Activated CD8-positive, alpha-beta T cell treated with anti-CD3 and anti-CD28 coated beads, Interleukin-2, amount 10 ng/mL, durations not matched to agents 7 days and 5 days (primary cell): ENCODE measurements around the gene GPC6. TPM values are rescaled to one million over a fixed set of nuclear protein-coding genes. Genes with fewer than 3 reads are reported as not detected.

ENCODE experiments used
- ATAC-seq: fragments of 150-1000 bp; cut with Tn5 transposase; one replicate; pipeline ENCODE4 v1.10.0; 2021; ENCODE audit warnings: moderate library complexity
- CTCF ChIA-PET: fragments of 350-600 bp; sonication (Branson Sonifier 250); formaldehyde crosslinking; loops from one replicate; lab custom pipeline; 2021; ENCODE audit warnings: antibody characterized with exemption; lab: Charles Lee
- POLR2A ChIA-PET: fragments of 350-600 bp; sonication (Branson Sonifier 250); formaldehyde crosslinking; loops from one replicate; lab custom pipeline; 2021; ENCODE audit warnings: antibody characterized with exemption; lab: Charles Lee
- DNase-seq: peaks from one replicate; pipeline ENCODE4 v3.0.0-alpha.2; 2020
- H3K27ac Mint-ChIP-seq: one replicate; pipeline ENCODE4 v1.8.0; 2021; ENCODE audit warnings: mild to moderate bottlenecking, mixed read lengths
- H3K27me3 Mint-ChIP-seq: one replicate; pipeline ENCODE4 v1.8.0; 2021; ENCODE audit warnings: low read depth, mixed read lengths
- H3K36me3 Mint-ChIP-seq: one replicate; pipeline ENCODE4 v1.8.0; 2021; ENCODE audit warnings: low read depth, mixed read lengths
- H3K4me1 Mint-ChIP-seq: one replicate; pipeline ENCODE4 v1.8.0; 2021; ENCODE audit warnings: low read depth, mixed read lengths
- H3K4me3 Mint-ChIP-seq: one replicate; pipeline ENCODE4 v1.8.0; 2021; ENCODE audit warnings: mild to moderate bottlenecking, mixed read lengths
- H3K9me3 Mint-ChIP-seq: one replicate; pipeline ENCODE4 v1.8.0; 2022; ENCODE audit warnings: mixed read lengths; ENCODE audit not compliant: insufficient read depth
- total RNA-seq, 2 experiments: library from RNA; stranded (reverse); gene quantifications; one replicate each; pipeline ENCODE4 v1.2.3, GENCODE V29; 2021

Gene GPC6
- total RNA-seq, 2 experiments from 2014 or later: not detected

DNA sequence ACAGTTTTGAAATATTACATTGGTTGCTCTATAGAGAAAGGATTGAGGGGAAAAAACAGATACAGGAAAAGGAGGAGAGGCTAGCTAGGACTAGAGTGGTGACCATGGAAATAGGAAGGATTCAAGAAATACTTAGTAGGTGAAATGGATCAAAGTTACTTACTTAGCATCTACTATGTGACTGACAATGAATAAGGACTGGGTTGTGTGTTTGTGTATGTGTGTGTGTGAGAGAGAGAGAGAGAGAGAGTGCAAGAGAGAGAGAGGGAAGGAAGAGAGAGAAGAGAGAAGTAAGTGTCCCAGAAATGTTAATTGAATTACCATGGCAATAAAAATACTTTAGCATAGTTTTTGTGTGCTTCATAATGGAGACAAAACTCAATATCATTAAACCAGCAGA, 7.9 kb downstream of the GPC6 start:
- Mint-ChIP-seq H3K4me1 (no peaks in the 10 kb centered on the region), H3K36me3 (no peaks in the 10 kb centered on the region), H3K27me3 (peaks cover 4% of the 10 kb centered on the region), H3K4me3 (no peak overlapping the region), H3K9me3 (peaks cover 9% of the 10 kb centered on the region), H3K27ac (no peak overlapping the region)
- ATAC-seq: no peak
- no peak for DNase-seq
- ChIA-PET CTCF (no interaction called here), POLR2A (no interaction called here)

DNA sequence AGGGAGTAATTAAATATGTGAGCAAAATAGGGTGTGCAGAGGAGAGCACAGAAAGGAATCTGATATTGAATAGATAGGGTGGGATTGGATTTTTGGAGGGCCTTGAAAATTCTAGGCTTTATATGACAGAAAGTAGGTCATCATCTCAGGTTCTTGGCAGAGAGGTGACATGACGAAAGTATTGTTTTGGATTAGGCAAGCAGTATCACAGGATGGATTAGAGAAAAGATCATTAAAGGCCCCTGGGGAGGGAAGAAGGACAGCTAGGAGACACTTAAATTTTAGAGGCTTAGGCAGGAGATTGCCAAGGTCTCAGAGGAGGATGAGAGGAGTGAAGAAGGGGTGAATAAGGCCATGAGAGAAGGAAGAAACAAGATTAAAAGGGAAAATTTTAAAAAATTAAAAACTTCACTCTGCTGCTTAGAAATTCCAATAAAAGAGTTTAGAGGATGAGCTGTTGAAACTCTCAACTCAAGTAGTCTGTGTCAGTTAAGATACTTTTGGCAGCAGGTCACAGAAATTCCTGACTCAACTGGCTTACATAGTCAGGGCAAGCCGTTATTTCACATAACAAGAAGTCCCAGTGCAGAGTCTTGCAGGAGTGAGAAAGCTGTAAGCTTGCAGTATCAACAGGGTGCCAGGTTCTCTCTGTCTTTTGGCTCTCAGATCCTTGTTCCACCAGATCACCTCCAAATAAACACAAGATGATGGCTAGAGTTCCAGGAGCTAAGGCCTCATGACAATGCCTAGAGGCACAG, 8.8 kb downstream of the GPC6 start:
- no peak for DNase-seq
- no peaks in the 10 kb centered on the region for H3K4me1 Mint-ChIP-seq
- no peak overlapping the region for H3K4me3 Mint-ChIP-seq
- H3K9me3 Mint-ChIP-seq: peaks cover 17% of the 10 kb centered on the region
- H3K36me3 Mint-ChIP-seq: no peaks in the 10 kb centered on the region
- ATAC-seq: no peak
- POLR2A ChIA-PET: no interaction called here
- no peak overlapping the region for H3K27ac Mint-ChIP-seq
- no peaks in the 10 kb centered on the region for H3K27me3 Mint-ChIP-seq
- CTCF ChIA-PET: no interaction called here

DNA sequence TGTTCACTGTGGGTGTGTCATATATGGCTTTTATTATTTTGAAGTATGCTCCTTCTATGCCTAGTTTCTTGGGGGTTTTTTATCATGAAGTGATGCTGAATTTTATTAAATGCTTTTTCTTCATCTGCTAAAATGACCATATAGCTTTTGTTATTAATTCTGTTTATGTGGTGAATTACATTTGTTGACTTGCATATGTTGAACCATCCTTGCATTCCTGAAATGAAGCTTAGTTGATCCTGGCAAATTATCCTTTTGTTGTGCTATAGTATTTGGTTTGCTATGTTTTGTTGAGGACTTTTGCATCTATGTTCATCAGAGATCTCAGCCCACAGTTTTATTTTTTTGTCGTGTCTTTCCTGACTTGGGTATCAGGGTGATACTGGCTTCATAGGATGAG, 12.1 kb downstream of the GPC6 start:
- Mint-ChIP-seq H3K9me3 (peaks cover 17% of the 10 kb centered on the region), H3K36me3 (no peaks in the 10 kb centered on the region), H3K4me1 (no peaks in the 10 kb centered on the region), H3K27ac (no peak overlapping the region), H3K4me3 (no peak overlapping the region), H3K27me3 (no peaks in the 10 kb centered on the region)
- ATAC-seq: no peak
- POLR2A ChIA-PET: no interaction called here
- no peak for DNase-seq
- CTCF ChIA-PET: no interaction called here

DNA sequence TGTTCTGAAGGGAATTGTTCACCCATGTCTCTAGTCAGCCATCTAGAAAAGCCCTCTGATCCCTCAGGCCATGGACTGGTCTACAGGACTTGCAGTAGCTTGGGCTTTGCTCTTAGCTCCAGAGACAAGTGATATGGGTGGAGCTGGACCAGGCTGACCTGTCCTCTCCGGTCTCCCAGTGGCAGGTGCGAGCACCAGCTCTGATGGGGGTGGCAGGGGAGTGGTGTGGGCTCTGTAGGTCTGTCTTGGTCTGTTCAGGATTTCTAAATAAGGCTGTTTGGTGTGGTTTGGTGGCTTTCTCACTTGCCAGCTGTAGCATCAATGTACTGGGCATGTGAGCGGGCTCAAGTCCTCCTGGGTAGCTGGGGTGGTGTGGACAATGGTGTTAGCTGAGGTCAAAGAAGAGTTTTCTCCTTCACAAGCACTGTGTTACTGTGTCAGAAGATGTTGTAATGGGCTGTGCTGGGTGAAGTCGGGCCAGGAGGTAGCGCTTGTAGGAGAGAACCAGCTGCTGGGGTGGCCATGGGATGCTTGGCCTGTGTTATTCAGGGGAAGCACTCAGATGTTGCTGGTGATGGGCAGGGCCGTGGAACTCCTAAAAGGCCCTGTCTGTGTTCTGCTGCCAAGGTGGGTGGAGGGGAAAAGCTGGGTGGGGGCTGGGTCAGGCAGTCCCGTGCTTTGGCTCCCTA, 16.9 kb downstream of the GPC6 start:
- CTCF ChIA-PET: no interaction called here
- H3K27ac Mint-ChIP-seq: no peak overlapping the region

DNA sequence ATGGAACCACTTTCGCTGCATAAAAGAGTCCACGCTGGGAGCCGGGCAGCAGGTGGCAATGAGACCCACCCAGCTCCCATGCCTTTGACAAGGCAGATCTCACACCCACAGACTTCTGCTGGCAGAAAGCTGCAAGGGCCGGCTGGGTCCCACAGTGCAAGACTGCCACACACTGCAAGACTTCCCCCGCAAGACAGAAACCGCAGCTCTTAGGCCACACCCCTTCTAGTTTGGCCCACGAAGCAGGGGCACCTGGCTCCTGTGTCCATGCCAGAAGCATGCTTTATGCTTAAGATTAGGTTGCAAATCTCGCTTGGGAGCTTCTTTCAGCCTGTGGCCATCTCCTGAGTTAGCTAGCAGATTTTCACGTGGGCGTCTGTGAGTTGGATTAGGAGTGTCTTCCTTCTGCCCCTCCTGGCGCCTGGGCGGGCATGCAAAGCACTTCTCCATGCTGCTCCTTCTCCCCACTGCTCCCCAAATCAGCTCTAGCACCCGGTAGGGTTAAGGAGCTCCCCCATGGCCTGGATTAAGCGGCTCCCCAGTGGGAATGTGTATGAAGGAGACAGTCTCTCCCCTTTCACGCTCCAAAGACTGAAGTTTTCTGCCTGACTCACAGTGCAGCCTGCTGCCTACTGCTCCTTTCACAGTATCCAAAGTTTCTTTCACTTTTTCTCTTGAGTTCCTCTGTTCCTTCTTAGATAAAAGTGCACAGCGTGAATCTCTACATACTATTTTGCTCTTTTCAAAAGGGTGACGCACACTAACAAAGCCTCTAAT, 17.7 kb downstream of the GPC6 start:
- Mint-ChIP-seq H3K9me3 (peaks cover 8% of the 10 kb centered on the region), H3K4me3 (no peak overlapping the region), H3K27me3 (no peaks in the 10 kb centered on the region), H3K36me3 (no peaks in the 10 kb centered on the region), H3K27ac (no peak overlapping the region), H3K4me1 (no peaks in the 10 kb centered on the region)
- POLR2A ChIA-PET: no interaction called here
- no peak for ATAC-seq
- CTCF ChIA-PET: no interaction called here
- DNase-seq: no peak

More for the DNA sequence above, 16.9 kb downstream of the GPC6 start:
- Mint-ChIP-seq H3K9me3 (peaks cover 15% of the 10 kb centered on the region), H3K36me3 (no peaks in the 10 kb centered on the region), H3K4me3 (no peak overlapping the region), H3K27me3 (no peaks in the 10 kb centered on the region), H3K4me1 (no peaks in the 10 kb centered on the region)
- POLR2A ChIA-PET: no interaction called here
- ATAC-seq: no peak
- no peak for DNase-seq

DNA sequence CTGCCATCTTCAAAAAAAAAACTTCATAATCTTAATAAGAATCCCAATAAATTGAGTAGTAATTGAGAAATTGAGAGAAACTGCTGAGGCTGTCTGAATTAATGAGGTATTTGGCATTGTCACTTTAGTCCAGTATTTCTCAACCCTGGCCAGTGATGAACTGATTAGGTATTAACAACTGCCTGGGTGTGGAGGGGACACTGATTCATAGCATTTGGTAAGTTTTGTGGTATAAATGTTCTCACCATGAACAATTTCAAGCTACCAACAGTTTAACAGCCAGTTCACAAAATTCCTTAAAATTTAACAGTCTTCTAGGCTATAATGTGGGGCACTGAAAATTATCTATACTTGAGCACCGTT, 18.3 kb downstream of the GPC6 start:
- Mint-ChIP-seq H3K27me3 (no peaks in the 10 kb centered on the region), H3K27ac (no peak overlapping the region), H3K4me1 (no peaks in the 10 kb centered on the region), H3K36me3 (no peaks in the 10 kb centered on the region), H3K9me3 (peaks cover 3% of the 10 kb centered on the region), H3K4me3 (no peak overlapping the region)
- POLR2A ChIA-PET: no interaction called here
- CTCF ChIA-PET: no interaction called here
- DNase-seq (no peak), ATAC-seq (no peak)

DNA sequence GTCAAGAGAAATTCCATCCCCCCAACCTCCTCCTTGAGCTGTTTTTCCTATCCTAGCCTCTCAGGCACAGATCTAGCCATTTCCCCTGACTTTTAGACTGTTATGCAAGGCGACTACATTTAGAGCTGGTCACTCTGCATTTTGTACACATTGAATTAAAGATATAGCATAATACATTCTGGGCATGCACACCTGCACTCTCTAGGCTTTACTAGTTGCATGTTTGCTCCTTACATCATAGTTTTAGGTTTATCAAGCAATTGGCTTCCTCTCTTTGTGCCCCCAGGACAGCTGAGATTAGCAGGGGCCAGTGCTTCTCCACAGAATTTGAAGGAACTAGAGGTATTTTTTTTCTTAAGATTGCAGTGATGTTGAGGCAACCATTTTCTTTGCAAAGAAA, 19.5 kb downstream of the GPC6 start:
- CTCF ChIA-PET: no interaction called here
- H3K27ac Mint-ChIP-seq: no peak overlapping the region

DNA sequence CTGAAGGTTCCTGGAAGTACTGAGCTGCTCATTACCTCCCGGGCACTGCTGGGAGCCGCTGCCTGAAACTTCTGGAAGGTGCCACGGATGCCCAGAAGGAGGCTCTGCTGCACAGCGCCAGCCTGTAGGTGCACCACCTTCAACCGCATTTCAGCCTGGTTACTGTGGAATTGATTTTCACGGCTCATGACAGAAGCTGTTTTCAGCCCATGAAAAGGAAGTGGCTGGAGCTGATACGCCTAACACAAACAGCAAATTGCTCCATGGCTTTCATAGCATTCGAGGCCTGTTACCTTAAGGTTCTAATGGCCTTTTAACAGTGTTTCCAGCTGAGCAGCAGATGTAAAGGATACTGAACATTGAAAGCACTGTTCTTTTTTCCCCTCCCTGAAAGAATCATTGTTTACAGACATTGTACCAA, 22.0 kb downstream of the GPC6 start:
- ATAC-seq: no peak

More for the DNA sequence above, 19.5 kb downstream of the GPC6 start:
- no peaks in the 10 kb centered on the region for H3K9me3 Mint-ChIP-seq
- POLR2A ChIA-PET: interaction anchor here (0.7 kb wide), 1 partner anchor 157 kb away, joined by 3 read pairs; no protein-coding TSS in a partner anchor
- no peak for DNase-seq
- no peak for ATAC-seq
- H3K4me3 Mint-ChIP-seq: no peak overlapping the region
- no peaks in the 10 kb centered on the region for H3K36me3 Mint-ChIP-seq
- no peaks in the 10 kb centered on the region for H3K27me3 Mint-ChIP-seq
- no peaks in the 10 kb centered on the region for H3K4me1 Mint-ChIP-seq

DNA sequence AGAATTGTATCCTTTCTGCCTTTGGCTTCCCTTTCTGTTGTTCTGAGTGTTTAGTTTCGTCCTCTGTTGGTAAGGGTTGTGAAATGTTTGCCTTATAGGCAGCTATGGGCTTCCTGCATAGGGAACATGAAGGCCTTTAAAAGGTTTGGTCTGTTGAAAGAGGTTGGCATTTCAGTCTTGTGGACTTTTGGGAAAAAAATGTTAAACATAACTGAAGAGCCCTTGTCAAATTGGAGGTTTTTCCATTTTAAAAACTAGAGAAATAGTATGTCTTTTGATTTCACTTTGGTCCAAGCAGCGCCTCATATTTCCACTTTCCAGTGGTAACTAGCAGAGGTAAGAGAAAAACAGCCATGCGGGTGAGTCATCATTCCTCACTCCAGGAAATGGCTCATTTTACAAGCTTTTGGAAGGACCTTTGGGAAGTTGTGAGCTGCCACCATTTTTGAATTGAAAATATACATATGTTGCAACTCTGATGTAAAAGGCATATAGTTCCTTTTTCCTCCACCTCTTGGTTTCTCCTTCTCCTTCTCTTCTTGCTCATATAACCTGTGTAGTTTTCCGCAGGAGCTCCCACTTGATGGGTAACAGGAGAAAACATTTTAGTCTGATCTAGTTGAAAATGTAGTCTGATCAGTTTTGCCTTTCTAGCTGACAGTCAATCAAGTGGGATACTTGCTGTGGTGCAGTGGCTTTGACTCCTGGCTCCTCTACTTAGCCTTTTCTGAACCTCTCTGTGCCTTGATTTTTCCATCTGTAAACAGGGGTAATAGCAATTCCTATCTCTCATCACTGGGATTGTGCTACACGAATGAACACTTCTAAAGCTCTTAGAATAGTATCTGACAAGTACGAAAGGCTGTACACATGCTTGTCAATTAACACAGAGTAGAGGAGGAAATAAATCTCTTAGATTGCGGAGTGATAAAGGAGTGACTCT, 23.0 kb downstream of the GPC6 start:
- Mint-ChIP-seq H3K4me3 (no peak overlapping the region), H3K4me1 (no peaks in the 10 kb centered on the region), H3K27me3 (no peaks in the 10 kb centered on the region), H3K36me3 (no peaks in the 10 kb centered on the region), H3K27ac (no peak overlapping the region), H3K9me3 (no peaks in the 10 kb centered on the region)
- ChIA-PET POLR2A (no interaction called here), CTCF (no interaction called here)
- DNase-seq (no peak), ATAC-seq (no peak)

More for the DNA sequence above, 22.0 kb downstream of the GPC6 start:
- no peaks in the 10 kb centered on the region for H3K4me1 Mint-ChIP-seq
- no peaks in the 10 kb centered on the region for H3K27me3 Mint-ChIP-seq
- no peaks in the 10 kb centered on the region for H3K36me3 Mint-ChIP-seq
- ChIA-PET POLR2A (no interaction called here), CTCF (no interaction called here)
- DNase-seq: no peak
- no peak overlapping the region for H3K27ac Mint-ChIP-seq
- H3K4me3 Mint-ChIP-seq: no peak overlapping the region
- H3K9me3 Mint-ChIP-seq: no peaks in the 10 kb centered on the region

DNA sequence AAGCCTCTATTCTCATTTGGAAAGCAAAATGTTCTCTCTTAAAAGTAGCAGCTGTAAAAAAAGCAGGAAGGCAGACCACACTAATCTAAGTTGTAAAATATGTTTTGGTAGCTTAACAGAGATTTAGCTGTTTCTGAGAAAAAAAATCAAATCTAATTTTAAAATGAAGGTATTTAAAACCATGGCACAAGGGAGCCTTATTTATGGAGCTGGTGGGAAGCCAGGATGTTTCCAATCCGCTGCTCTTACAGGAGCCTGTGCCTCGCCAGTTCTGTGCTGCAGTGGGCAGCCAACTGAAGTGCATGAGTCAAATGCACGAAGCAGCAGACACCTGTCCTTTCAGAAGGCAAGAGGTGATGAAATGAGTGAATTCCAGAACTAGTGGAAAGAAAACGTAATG, 28.2 kb downstream of the GPC6 start:
- ChIA-PET CTCF (no interaction called here), POLR2A (no interaction called here)
- H3K27me3 Mint-ChIP-seq: no peaks in the 10 kb centered on the region

DNA sequence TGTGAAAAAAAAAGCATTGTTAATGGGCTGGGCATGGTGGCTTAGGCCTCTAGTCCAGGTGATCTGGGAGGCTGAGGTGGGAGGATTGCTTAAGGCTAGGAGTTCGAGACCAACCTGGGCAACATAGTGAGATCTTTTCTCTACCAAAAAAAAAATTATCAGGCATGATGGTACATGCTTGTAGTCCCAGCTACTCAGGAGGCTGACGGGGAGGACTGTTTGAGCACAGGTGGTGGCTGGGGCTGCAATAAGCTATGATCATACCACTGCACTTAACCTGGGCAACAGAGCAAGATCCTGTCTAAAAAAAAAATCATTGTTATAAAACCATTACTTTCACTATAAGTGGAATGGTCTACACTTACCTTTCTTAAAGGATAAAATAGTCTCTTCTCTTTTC, 30.4 kb downstream of the GPC6 start:
- no peak overlapping the region for H3K27ac Mint-ChIP-seq
- H3K27me3 Mint-ChIP-seq: no peaks in the 10 kb centered on the region
- H3K4me1 Mint-ChIP-seq: no peaks in the 10 kb centered on the region
- ATAC-seq (no peak), DNase-seq (no peak)
- H3K9me3 Mint-ChIP-seq: no peaks in the 10 kb centered on the region
- CTCF ChIA-PET: no interaction called here
- H3K36me3 Mint-ChIP-seq: no peaks in the 10 kb centered on the region
- POLR2A ChIA-PET: no interaction called here
- H3K4me3 Mint-ChIP-seq: no peak overlapping the region

More for the DNA sequence above, 28.2 kb downstream of the GPC6 start:
- Mint-ChIP-seq H3K9me3 (no peaks in the 10 kb centered on the region), H3K4me3 (no peak overlapping the region), H3K4me1 (no peaks in the 10 kb centered on the region), H3K36me3 (no peaks in the 10 kb centered on the region), H3K27ac (no peak overlapping the region)
- no peak for DNase-seq
- ATAC-seq: no peak
